ENCODE data around the gene PLOD1.

The PLOD1 gene

GRCh38 chr1:11991969-11992676 lies 57.6 kb downstream of the PLOD1 start (continued):
- TF ChIP-seq TSHZ2 (CRISPR knock-in tag; IDR thresholded peaks at IDR 0.05), result no peak

GRCh38 chr1:11997081-11997850 lies 62.7 kb downstream of the PLOD1 start:
- no peak for ATAC-seq
- no peak for TF ChIP-seq TOX (CRISPR knock-in tag; IDR thresholded peaks at IDR 0.05; ENCODE audit: borderline replicate concordance)
- no peak for TF ChIP-seq ARNTL (CRISPR knock-in tag; IDR thresholded peaks at IDR 0.05; ENCODE audit: borderline replicate concordance, low read depth)
- TF ChIP-seq ZC3H10 (CRISPR knock-in tag; IDR thresholded peaks at IDR 0.05), result no peak
- TF ChIP-seq ESRRG (CRISPR knock-in tag; IDR thresholded peaks at IDR 0.05), result no peak
- TF ChIP-seq TSHZ2 (CRISPR knock-in tag; IDR thresholded peaks at IDR 0.05), result no peak
- no peak for TF ChIP-seq TCF4 (CRISPR knock-in tag; IDR thresholded peaks at IDR 0.05; ENCODE audit: borderline replicate concordance)
- TF ChIP-seq ISL1 (CRISPR knock-in tag; IDR thresholded peaks at IDR 0.05), result no peak
- no peak for TF ChIP-seq BACH2 (CRISPR knock-in tag; IDR thresholded peaks at IDR 0.05; ENCODE audit: borderline replicate concordance)
- TF ChIP-seq OSR1 (CRISPR knock-in tag; IDR thresholded peaks at IDR 0.05), result no peak

- no peak for ATAC-seq
- TF ChIP-seq RARB (CRISPR knock-in tag; IDR thresholded peaks at IDR 0.05) (no peak), CSDC2 (CRISPR knock-in tag; IDR thresholded peaks at IDR 0.05) (no peak), TOX (CRISPR knock-in tag; IDR thresholded peaks at IDR 0.05; ENCODE audit: borderline replicate concordance) (no peak), BACH2 (CRISPR knock-in tag; IDR thresholded peaks at IDR 0.05; ENCODE audit: borderline replicate concordance) (no peak), TCF4 (CRISPR knock-in tag; IDR thresholded peaks at IDR 0.05; ENCODE audit: borderline replicate concordance) (no peak), ZNF565 (CRISPR knock-in tag; conservative IDR thresholded peaks at IDR 0.05; ENCODE audit: low read depth) (no peak), ZC3H10 (CRISPR knock-in tag; IDR thresholded peaks at IDR 0.05) (no peak), ISL1 (CRISPR knock-in tag; IDR thresholded peaks at IDR 0.05) (no peak), PATZ1 (CRISPR knock-in tag; IDR thresholded peaks at IDR 0.05; ENCODE audit: borderline replicate concordance) (no peak), CSRNP3 (CRISPR knock-in tag; IDR thresholded peaks at IDR 0.05) (no peak), OSR1 (CRISPR knock-in tag; IDR thresholded peaks at IDR 0.05) (no peak), ZNF70 (CRISPR knock-in tag; IDR thresholded peaks at IDR 0.05) (no peak), GLIS3 (CRISPR knock-in tag; IDR thresholded peaks at IDR 0.05) (no peak), TSHZ2 (CRISPR knock-in tag; IDR thresholded peaks at IDR 0.05) (no peak), ZNF8 (CRISPR knock-in tag; IDR thresholded peaks at IDR 0.05) (no peak), POU6F1 (CRISPR knock-in tag; IDR thresholded peaks at IDR 0.05; ENCODE audit: borderline replicate concordance, low read depth) (no peak), ZFP30 (CRISPR knock-in tag; IDR thresholded peaks at IDR 0.05) (no peak)
Measured at GRCh38 chr1:11998636-11999035, 64.1 kb downstream of the PLOD1 start.

All from SK-N-SH treated with all-trans-retinoic acid at 6 μM for 48 hours (cell line).